Smooth muscle cell (in vitro differentiated cells): ENCODE results near the gene CORIN. TPM values are rescaled to one million over a fixed set of nuclear protein-coding genes. Genes with fewer than 3 reads are reported as not detected.

Experiments
- DNase-seq: peaks from one replicate; lab custom pipeline; 2025; ENCODE audit not compliant: unreplicated experiment; lab: John Stamatoyannopoulos, UW
- H2AFZ ChIP-seq: fragments of 200-600 bp; sonication (generic); 2 replicates; pipeline ENCODE4 v1.6.0; 2016; ENCODE audit warnings: antibody characterized with exemption, low read depth, mild to moderate bottlenecking
- H3F3A ChIP-seq: fragments of 200-600 bp; sonication (generic); 2 replicates; pipeline ENCODE4 v1.6.0; 2017; ENCODE audit warnings: antibody characterized with exemption, low read depth
- H3K27ac ChIP-seq: fragments of 200-600 bp; sonication (generic); 2 replicates; pipeline ENCODE4 v1.5.1; 2016; ENCODE audit warnings: low read depth, mild to moderate bottlenecking
- H3K27me3 ChIP-seq: fragments of 200-600 bp; sonication (generic); 2 replicates; pipeline ENCODE4 v1.6.1; 2016; ENCODE audit warnings: low read depth, mild to moderate bottlenecking
- H3K36me3 ChIP-seq: fragments of 200-600 bp; sonication (generic); 2 replicates; pipeline ENCODE4 v1.5.1; 2016; ENCODE audit warnings: low read depth
- H3K4me1 ChIP-seq: fragments of 200-600 bp; sonication (generic); 2 replicates; pipeline ENCODE4 v1.5.1; 2016; ENCODE audit warnings: low read depth
- H3K4me2 ChIP-seq: fragments of 200-600 bp; sonication (generic); 2 replicates; pipeline ENCODE4 v1.6.0; 2016; ENCODE audit warnings: mild to moderate bottlenecking
- H3K4me3 ChIP-seq: fragments of 200-600 bp; sonication (generic); 2 replicates; pipeline ENCODE4 v1.5.1; 2016; ENCODE audit warnings: mild to moderate bottlenecking
- H3K79me2 ChIP-seq: fragments of 200-600 bp; sonication (generic); 2 replicates; pipeline ENCODE4 v1.6.0; 2016; ENCODE audit warnings: low read depth, mild to moderate bottlenecking
- H3K9ac ChIP-seq: fragments of 200-600 bp; sonication (generic); 2 replicates; pipeline ENCODE4 v1.6.0; 2016; ENCODE audit warnings: low read depth
- H3K9me3 ChIP-seq: fragments of 200-600 bp; sonication (generic); replicated peaks from 2 replicates; pipeline ENCODE4 v1.5.1; 2016; ENCODE audit warnings: low read depth
- H4K20me1 ChIP-seq: fragments of 200-600 bp; sonication (generic); 2 replicates; pipeline ENCODE4 v1.6.0; 2016; ENCODE audit warnings: low read depth
- WGBS: methylation state at CpG from one replicate; pipeline ENCODE4 v1.1.7; 2016; ENCODE audit warnings: low lambda C conversion rate; 5-methylcytosine and 5-hydroxymethylcytosine counted together
- polyA plus RNA-seq: library from polyadenylated mRNA; unstranded; fragments of >200 nt; fragmentation: Nextera tagmentation; extraction: Ambion mirVana; gene quantifications from 2 replicates; pipeline ENCODE4 v1.2.1, GENCODE V29; 2016
- total RNA-seq: library from RNA; depleted of rRNA; stranded (reverse); fragments of >200 nt; gene quantifications from 2 replicates; pipeline ENCODE4 v1.2.3, GENCODE V29; 2014
- TF ChIP-seq, protein P1 (sequence below): fragments of 200-600 bp; sonication (generic); IDR thresholded peaks from 2 replicates; pipeline ENCODE4 v1.5.1; 2017; ENCODE audit warnings: borderline replicate concordance, mild to moderate bottlenecking, antibody characterized with exemption; ENCODE audit not compliant: insufficient read depth, poor library complexity, severe bottlenecking

The CORIN gene
- total and polyA plus RNA-seq, 2 experiments from 2014 or later: 0.27 to 1.8 TPM

DNA sequence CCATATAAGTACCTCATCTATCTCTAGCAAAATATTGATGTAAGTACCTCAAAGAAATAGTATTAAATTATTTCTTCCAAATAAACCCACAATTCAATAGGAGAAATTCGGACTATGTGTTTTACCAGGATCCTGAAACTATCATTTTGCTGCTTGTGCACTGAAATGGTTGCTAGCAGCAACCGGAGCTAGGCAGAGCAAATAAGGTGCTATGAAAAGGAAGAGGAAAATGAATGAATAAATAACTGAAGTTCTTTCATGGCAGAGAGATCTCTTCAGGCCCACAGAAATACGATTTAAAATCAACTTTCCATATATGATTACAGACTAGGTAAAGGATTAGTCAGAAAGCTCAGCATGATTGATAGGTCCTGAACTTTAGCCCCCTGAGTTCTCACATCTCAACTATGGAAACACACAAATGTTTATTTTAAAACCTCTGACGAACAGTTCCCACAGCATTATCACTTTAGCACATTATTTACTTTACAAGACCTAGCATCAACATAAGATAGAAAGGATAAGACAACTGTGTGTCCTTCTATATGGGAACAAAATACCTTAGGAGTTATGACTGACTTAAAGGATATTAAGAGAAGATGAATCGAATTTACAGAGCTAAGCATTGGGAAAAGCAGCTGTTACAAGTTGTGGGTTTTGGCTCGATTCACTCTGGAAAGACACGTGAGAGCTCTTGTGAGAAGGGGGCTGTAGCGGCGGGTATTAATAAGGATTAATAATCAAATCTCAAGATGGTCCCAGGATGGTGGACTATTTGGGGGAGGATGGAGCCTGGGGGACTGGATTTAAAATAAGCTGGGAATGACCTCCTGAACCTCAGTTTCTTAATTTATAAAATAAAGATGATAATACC lies 104.3 kb downstream of the CORIN start:
- no peaks in the 10 kb centered on the region for H3K36me3 ChIP-seq

DNA sequence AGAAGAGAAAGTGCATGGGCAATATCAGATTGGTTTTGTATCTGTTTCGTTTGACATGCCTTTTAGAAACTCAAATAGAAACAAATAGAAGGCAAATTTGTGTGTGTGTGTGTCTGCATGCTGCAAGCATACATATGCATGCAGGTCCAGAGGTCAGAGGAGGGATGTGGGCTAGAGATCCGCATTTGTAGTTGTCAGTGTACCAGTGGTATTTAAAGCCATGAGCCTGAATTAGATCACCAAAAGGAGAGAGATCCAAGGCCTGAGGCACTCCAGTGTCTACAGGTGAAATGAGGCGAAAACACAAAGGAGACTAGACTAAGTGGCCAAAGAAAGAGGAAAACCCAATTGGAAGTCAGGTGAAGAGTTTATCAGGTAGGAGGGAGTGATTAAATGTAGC lies 106.7 kb downstream of the CORIN start:
- Histone ChIP-seq H3K9ac (no peak overlapping the region), H3F3A (no peaks in the 10 kb centered on the region), H3K4me3 (no peak overlapping the region), H3K4me2 (no peak overlapping the region), H4K20me1 (no peaks in the 10 kb centered on the region), H3K27me3 (no peaks in the 10 kb centered on the region), H3K4me1 (no peaks in the 10 kb centered on the region), H3K79me2 (no peaks in the 10 kb centered on the region), H3K36me3 (no peaks in the 10 kb centered on the region), H3K9me3 (no peaks in the 10 kb centered on the region), H3K27ac (no peak overlapping the region), H2AFZ (no peak overlapping the region)
- DNase-seq: no peak
- TF ChIP-seq, protein P1, sequence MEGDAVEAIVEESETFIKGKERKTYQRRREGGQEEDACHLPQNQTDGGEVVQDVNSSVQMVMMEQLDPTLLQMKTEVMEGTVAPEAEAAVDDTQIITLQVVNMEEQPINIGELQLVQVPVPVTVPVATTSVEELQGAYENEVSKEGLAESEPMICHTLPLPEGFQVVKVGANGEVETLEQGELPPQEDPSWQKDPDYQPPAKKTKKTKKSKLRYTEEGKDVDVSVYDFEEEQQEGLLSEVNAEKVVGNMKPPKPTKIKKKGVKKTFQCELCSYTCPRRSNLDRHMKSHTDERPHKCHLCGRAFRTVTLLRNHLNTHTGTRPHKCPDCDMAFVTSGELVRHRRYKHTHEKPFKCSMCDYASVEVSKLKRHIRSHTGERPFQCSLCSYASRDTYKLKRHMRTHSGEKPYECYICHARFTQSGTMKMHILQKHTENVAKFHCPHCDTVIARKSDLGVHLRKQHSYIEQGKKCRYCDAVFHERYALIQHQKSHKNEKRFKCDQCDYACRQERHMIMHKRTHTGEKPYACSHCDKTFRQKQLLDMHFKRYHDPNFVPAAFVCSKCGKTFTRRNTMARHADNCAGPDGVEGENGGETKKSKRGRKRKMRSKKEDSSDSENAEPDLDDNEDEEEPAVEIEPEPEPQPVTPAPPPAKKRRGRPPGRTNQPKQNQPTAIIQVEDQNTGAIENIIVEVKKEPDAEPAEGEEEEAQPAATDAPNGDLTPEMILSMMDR: no peak
- 83% methylated on average over 3 of the region's 3 CpGs for WGBS

More for the DNA sequence above, 104.3 kb downstream of the CORIN start:
- Histone ChIP-seq H3K9ac (no peak overlapping the region), H3F3A (no peaks in the 10 kb centered on the region), H4K20me1 (no peaks in the 10 kb centered on the region), H2AFZ (no peak overlapping the region), H3K4me2 (no peak overlapping the region), H3K27ac (no peak overlapping the region), H3K4me1 (no peaks in the 10 kb centered on the region), H3K27me3 (no peaks in the 10 kb centered on the region), H3K4me3 (no peak overlapping the region), H3K79me2 (no peaks in the 10 kb centered on the region), H3K9me3 (no peaks in the 10 kb centered on the region)
- TF ChIP-seq, protein P1: no peak
- 80% methylated on average over 9 of the region's 9 CpGs for WGBS
- no peak for DNase-seq

DNA sequence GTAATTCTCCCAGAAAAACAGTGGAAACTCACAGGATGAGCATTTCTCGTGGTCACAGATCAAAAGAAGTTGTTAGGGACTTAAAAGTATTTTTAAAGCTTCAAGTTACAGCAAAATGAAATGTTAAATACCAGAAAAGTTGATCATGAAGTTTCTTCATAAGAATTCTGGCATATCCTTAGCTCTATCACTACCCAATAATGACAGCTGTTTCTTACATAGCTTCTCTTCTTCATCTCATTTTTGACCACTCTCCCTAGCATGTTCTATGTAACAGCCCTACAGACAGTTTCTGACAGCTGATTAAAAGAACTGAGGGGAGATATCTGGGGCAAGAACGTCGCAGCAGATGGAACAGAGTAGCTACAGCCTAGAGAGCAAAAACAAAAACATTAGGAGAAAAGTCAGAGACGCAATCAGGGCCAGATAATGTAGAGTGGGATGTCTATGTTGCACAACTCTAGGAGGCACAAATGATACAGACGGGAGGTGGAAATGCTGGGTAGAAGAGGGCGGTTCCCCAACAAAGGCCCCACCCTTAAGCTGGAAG lies 108.7 kb downstream of the CORIN start:
- TF ChIP-seq, protein P1: no peak
- Histone ChIP-seq H3K4me2 (peak overlapping the region; percentile 54), H3K27ac (no peak overlapping the region), H3K9ac (no peak overlapping the region), H3F3A (no peaks in the 10 kb centered on the region), H3K4me3 (no peak overlapping the region), H3K9me3 (no peaks in the 10 kb centered on the region), H3K36me3 (no peaks in the 10 kb centered on the region), H3K79me2 (no peaks in the 10 kb centered on the region), H3K27me3 (no peaks in the 10 kb centered on the region), H4K20me1 (no peaks in the 10 kb centered on the region), H2AFZ (peak overlapping the region; percentile 65), H3K4me1 (no peaks in the 10 kb centered on the region)
- WGBS: 65% methylated on average over 6 of the region's 6 CpGs
- no peak for DNase-seq
